HL-60 (cell line): ENCODE measurements around the gene PTPRM.

Experiments used
- CTCF ChIP-seq: IDR thresholded peaks from one replicate; pipeline ENCODE4 v1.5.1; 2011; ENCODE audit warnings: low read length, control low read depth, inconsistent platforms; ENCODE audit not compliant: insufficient read depth
- POLR2AphosphoS5 ChIP-seq: IDR thresholded peaks from 2 replicates; pipeline ENCODE4 v1.6.1; 2012; ENCODE audit warnings: low read depth
- REST ChIP-seq: IDR thresholded peaks from 2 replicates; pipeline ENCODE4 v1.6.1; 2012; ENCODE audit warnings: low read depth; ENCODE audit not compliant: insufficient replicate concordance

DNA sequence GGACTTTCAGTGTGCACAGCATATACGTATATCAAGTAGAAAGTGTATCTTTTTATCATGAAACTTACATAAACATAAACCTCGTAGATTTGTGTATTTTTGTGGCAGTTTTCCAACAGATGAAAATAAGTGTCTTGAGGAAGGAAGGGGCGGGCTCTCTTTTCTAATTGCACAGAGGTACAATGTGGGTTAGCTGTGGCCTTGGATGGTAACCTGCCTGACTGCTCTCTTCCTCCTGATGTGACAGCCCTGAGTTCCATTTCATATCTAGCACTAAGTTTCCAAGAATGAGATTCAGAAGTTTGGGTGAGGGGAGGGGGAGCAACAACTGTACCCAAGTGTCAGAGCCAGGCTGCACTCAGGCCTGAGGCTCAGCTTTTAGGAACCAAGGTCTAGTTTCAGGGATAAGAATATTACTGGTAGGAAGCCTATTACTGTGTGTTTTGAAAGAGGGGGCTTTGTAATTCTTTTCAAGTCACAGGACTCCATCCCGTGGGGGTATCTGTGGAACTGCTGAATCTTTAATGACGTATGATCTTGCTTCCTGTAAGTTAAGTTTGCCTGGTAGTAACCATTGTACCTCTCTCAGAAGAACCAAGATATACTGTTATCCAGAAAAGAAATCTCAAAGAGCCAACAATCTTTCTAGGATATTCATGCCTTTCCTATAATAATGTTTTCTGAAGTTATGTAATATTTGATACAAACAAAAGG lies 483.7 kb downstream of the PTPRM start:
- TF ChIP-seq CTCF (no peak), POLR2AphosphoS5 (no peak), REST (no peak)
